HepG2 (cell line): ENCODE data around the gene TCERG1L. TPM values are rescaled to one million over a fixed set of nuclear protein-coding genes. Genes with fewer than 3 reads are reported as not detected.

Source experiments
- ATAC-seq: fragments of 200-7000 bp; cut with Tn5 transposase; 3 replicates; pipeline ENCODE4 v1.9.1; 2020; ENCODE audit warnings: mild to moderate bottlenecking, moderate library complexity
- BruUV-seq: library from RNA; stranded (reverse); fragments of 400-500 nt; replicated peaks from 2 replicates; lab custom pipeline; 2021; lab: Mats Ljungman, UMichigan
- CTCF ChIA-PET: fragments of 300-600 bp; formaldehyde crosslinking; extraction: SDS; loops from one replicate; lab custom pipeline; 2021; ENCODE audit warnings: low total read pairs, inconsistent platforms, low intra/inter-chr PET ratio; lab: Yijun Ruan, JAX
- POLR2A ChIA-PET: fragments of 350-600 bp; sonication (Branson Sonifier 250); formaldehyde crosslinking; loops from one replicate; lab custom pipeline; 2020; ENCODE audit warnings: antibody characterized with exemption, inconsistent platforms; lab: Yijun Ruan, JAX
- DNase-seq: peaks from one replicate; pipeline ENCODE4 v3.0.0-alpha.2; 2015; ENCODE audit warnings: low spot score
- FAIRE-seq: peaks from 3 replicates; lab custom pipeline; 2011; peaks lifted over from hg19 to GRCh38; lab: Jason Lieb, UNC
- H2AFZ ChIP-seq: one replicate; pipeline ENCODE4 v1.6.1; 2011; ENCODE audit warnings: low read length, inconsistent platforms
- H3K27ac ChIP-seq: fragments of 300-600 bp; 3 replicates; pipeline ENCODE4 v1.8.0; 2011; ENCODE audit warnings: mixed run types, mild to moderate bottlenecking, mixed read lengths, low read length, inconsistent platforms; ENCODE audit not compliant: insufficient read depth; ENCODE audit errors: extremely low read length
- H3K27me3 ChIP-seq, 2 experiments: fragments of 200-600 bp in 1 of 2; 2 replicates in 1 of 2; 3 replicates in 1 of 2; pipeline versions ENCODE4 v1.6.0 to v1.8.0; 2011; ENCODE audit warnings: low read length in 2 of 2, mild to moderate bottlenecking in 2 of 2, moderate library complexity in 2 of 2, inconsistent platforms in 1 of 2; ENCODE audit not compliant: insufficient read depth in 2 of 2, control insufficient read depth in 1 of 2
- H3K36me3 ChIP-seq, 2 experiments: fragments of 200-600 bp in 1 of 2; replicated peaks in 1 of 2; 2 replicates in 1 of 2; 3 replicates in 1 of 2; pipeline versions ENCODE4 v1.5.1 to v1.8.0; 2011; ENCODE audit warnings: low read length in 2 of 2, inconsistent platforms in 1 of 2; ENCODE audit not compliant: insufficient read depth in 2 of 2, control insufficient read depth in 1 of 2
- H3K4me1 ChIP-seq: 2 replicates; pipeline ENCODE4 v1.5.1; 2012; ENCODE audit warnings: low read length, inconsistent platforms; ENCODE audit not compliant: insufficient read depth
- H3K4me2 ChIP-seq: 2 replicates; pipeline ENCODE4 v1.6.0; 2011; ENCODE audit warnings: low read depth, low read length, inconsistent platforms
- H3K4me3 ChIP-seq, 3 experiments: fragments of 200-600 bp in 1 of 3; sonication (generic), shearing (Covaris generic) in 1 of 3; replicated peaks in 1 of 3; 2 replicates each; pipeline ENCODE4 v1.5.1; 2011 to 2016; ENCODE audit warnings: low read length in 3 of 3, inconsistent platforms in 2 of 3, low read depth in 2 of 3, mild to moderate bottlenecking in 2 of 3, control low read depth in 1 of 3, mixed read lengths in 1 of 3; ENCODE audit not compliant: insufficient read depth in 1 of 3
- H3K79me2 ChIP-seq: one replicate; pipeline ENCODE4 v1.6.1; 2011; ENCODE audit warnings: low read length, inconsistent platforms; ENCODE audit not compliant: insufficient read depth
- H3K9ac ChIP-seq: 2 replicates; pipeline ENCODE4 v1.6.0; 2011; ENCODE audit warnings: mild to moderate bottlenecking, low read depth, low read length, inconsistent platforms; ENCODE audit not compliant: insufficient read depth
- H3K9me3 ChIP-seq: 2 replicates; pipeline ENCODE4 v1.5.1; 2012; ENCODE audit warnings: mild to moderate bottlenecking, low read length
- H4K20me1 ChIP-seq: 2 replicates; pipeline ENCODE4 v1.6.0; 2011; ENCODE audit warnings: inconsistent platforms, mild to moderate bottlenecking, low read length, moderate library complexity; ENCODE audit not compliant: insufficient read depth
- AHR ChIP-seq: IDR thresholded peaks from 2 replicates; pipeline ENCODE4 v1.6.1; 2018; ENCODE audit warnings: missing genetic modification reagents, missing compliant biosample characterization
- HMG20A ChIP-seq: IDR thresholded peaks from 2 replicates; pipeline ENCODE4 v1.6.1; 2016; ENCODE audit warnings: borderline replicate concordance
- KLF9 ChIP-seq: IDR thresholded peaks from 2 replicates; pipeline ENCODE4 v1.6.1; 2016; ENCODE audit warnings: low read depth
- NBN ChIP-seq: fragments of 450-650 bp; conservative IDR thresholded peaks from 2 replicates; pipeline ENCODE4 v1.6.1; 2017
- NFE2L2 ChIP-seq: fragments of 150-350 bp; IDR thresholded peaks from 2 replicates; pipeline ENCODE4 v1.6.1; 2014; ENCODE audit warnings: low read length
- NPAS2 ChIP-seq: sonication (generic); formaldehyde crosslinking; IDR thresholded peaks from 2 replicates; pipeline ENCODE4 v1.8.0; 2022; ENCODE audit warnings: mild to moderate bottlenecking, missing genetic modification reagents, borderline replicate concordance
- NR2F2 ChIP-seq: IDR thresholded peaks from 2 replicates; pipeline ENCODE4 v1.6.1; 2012; ENCODE audit warnings: low read depth, inconsistent platforms, borderline replicate concordance
- ZNF136 ChIP-seq: sonication (generic); formaldehyde crosslinking; IDR thresholded peaks from 2 replicates; pipeline ENCODE4 v1.8.1; 2022; ENCODE audit warnings: low read depth, mild to moderate bottlenecking, moderate library complexity, missing genetic modification reagents
- ZNF414 ChIP-seq: sonication (generic); formaldehyde crosslinking; IDR thresholded peaks from 2 replicates; pipeline ENCODE4 v1.5.0; 2020; ENCODE audit warnings: missing genetic modification reagents
- ZNF547 ChIP-seq: sonication (generic); formaldehyde crosslinking; IDR thresholded peaks from 2 replicates; pipeline ENCODE4 v1.5.1; 2020; ENCODE audit warnings: mild to moderate bottlenecking, missing genetic modification reagents
- ZNF556 ChIP-seq: sonication (generic); formaldehyde crosslinking; IDR thresholded peaks from 2 replicates; pipeline ENCODE4 v1.4.0; 2020; ENCODE audit warnings: mild to moderate bottlenecking, missing genetic modification reagents, borderline replicate concordance
- ZNF672 ChIP-seq: sonication (generic); formaldehyde crosslinking; IDR thresholded peaks from 2 replicates; pipeline ENCODE4 v1.8.1; 2022; ENCODE audit warnings: missing genetic modification reagents
- ZNF772 ChIP-seq: sonication (generic); formaldehyde crosslinking; IDR thresholded peaks from 2 replicates; pipeline ENCODE4 v1.5.0; 2020; ENCODE audit warnings: mild to moderate bottlenecking, missing genetic modification reagents
- ZNF841 ChIP-seq: sonication (generic); formaldehyde crosslinking; IDR thresholded peaks from 2 replicates; pipeline ENCODE4 v1.8.1; 2023; ENCODE audit warnings: missing genetic modification reagents, borderline replicate concordance
- WGBS: methylation state at CpG from one replicate; pipeline ENCODE4 v1.1.6; 2017; ENCODE audit warnings: low lambda C conversion rate; 5-methylcytosine and 5-hydroxymethylcytosine counted together
- in situ Hi-C: cut with HindIII; loops from 2 replicates; pipeline ENCODE4 v1.10.0; 2017; ENCODE audit warnings: low pct_unique_long_range_greater_than_20kb; ENCODE audit not compliant: extremely low pct_ligation_motif_present
- intact Hi-C: fragments of 100-400 bp; cut with micrococcal nuclease; formaldehyde crosslinking; loops from one replicate; pipeline ENCODE4 v1.10.0; 2022; ENCODE audit not compliant: unreplicated experiment
- polyA plus RNA-seq, 8 experiments: library from polyadenylated mRNA; depleted of rRNA in 3 of 8; stranded (reverse) in 7 of 8; unstranded in 1 of 8; fragments of >200 nt; fragmentation: Illumina TruSeq in 4 of 8; extraction: Trizol in 4 of 8; gene quantifications; 2 replicates each; pipeline versions ENCODE4 v1.2.1 to v1.2.3, GENCODE V29; 2011 to 2016; ENCODE audit warnings: low read depth in 4 of 8, missing spikeins in 1 of 8, mixed read lengths in 1 of 8; ENCODE audit not compliant: insufficient read depth in 1 of 8
- total RNA-seq, 5 experiments: library from RNA; depleted of rRNA; stranded (reverse); fragments of >200 nt; fragmentation: Illumina TruSeq; extraction: Trizol; gene quantifications; 2 replicates each; pipeline ENCODE4 v1.2.3, GENCODE V29; 2016; ENCODE audit warnings: low read depth in 1 of 5
- TF ChIP-seq, protein P1 (sequence below): sonication (generic); formaldehyde crosslinking; conservative IDR thresholded peaks from 2 replicates; pipeline ENCODE4 v1.5.0; 2020; ENCODE audit warnings: missing genetic modification reagents

The TCERG1L gene
- total and polyA plus RNA-seq, 2 of the 13 experiments (the other 11 are each of a cell fraction or from before 2014, with no cell fraction given): not detected

DNA sequence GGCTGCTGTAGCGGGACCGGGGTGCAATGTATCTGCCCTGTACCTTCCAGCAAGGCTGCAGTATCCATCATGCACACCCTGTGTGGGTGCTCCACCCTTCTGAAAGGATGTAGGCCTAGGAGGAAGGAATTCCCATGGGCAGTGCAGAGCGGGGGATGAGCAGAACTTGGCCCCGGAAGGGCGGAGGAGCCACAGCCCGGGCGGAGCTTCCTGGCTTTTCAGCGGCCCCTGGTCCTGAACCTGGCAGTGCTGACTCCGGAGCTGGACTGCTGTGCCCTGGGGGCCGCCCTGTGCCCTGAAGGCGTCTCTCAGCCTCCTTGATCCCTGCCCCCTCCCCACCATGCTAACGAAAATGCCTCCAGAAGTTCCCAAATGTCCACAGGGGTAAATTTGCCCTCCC lies 175.8 kb downstream of the TCERG1L start:
- WGBS: no CpG with 5 or more reads among the region's 12 CpGs
- no peak for ATAC-seq
- no TSS peak for BruUV-seq
- in situ Hi-C loops: no loop called here
- ChIA-PET POLR2A (no interaction called here), CTCF (no interaction called here)
- Histone ChIP-seq H3K36me3 (no peaks in the 10 kb centered on the region), H3K9me3 (no peaks in the 10 kb centered on the region), H3K4me1 (no peaks in the 10 kb centered on the region), H3K27ac (no peak overlapping the region), H3K4me2 (no peak overlapping the region), H3K27me3 (peaks cover 5 to 54% of the 10 kb centered on the region in 2 experiments; a peak in 4 of 5 replicates), H3K9ac (no peak overlapping the region), H3K79me2 (no peaks in the 10 kb centered on the region), H3K4me3 (no peak overlapping the region), H4K20me1 (no peaks in the 10 kb centered on the region), H2AFZ (no peak overlapping the region)
- TF ChIP-seq ZNF414 (CRISPR knock-in tag) (no peak), ZNF672 (CRISPR knock-in tag) (no peak), NBN (no peak), ZNF547 (CRISPR knock-in tag) (no peak), NFE2L2 (no peak), ZNF556 (CRISPR knock-in tag) (no peak), KLF9 (no peak), NR2F2 (no peak), ZNF841 (no peak), NPAS2 (CRISPR knock-in tag) (no peak), HMG20A (CRISPR knock-in tag) (no peak), ZNF136 (CRISPR knock-in tag) (no peak), ZNF772 (CRISPR knock-in tag) (no peak), AHR (CRISPR knock-in tag) (no peak)
- TF ChIP-seq, protein P1, sequence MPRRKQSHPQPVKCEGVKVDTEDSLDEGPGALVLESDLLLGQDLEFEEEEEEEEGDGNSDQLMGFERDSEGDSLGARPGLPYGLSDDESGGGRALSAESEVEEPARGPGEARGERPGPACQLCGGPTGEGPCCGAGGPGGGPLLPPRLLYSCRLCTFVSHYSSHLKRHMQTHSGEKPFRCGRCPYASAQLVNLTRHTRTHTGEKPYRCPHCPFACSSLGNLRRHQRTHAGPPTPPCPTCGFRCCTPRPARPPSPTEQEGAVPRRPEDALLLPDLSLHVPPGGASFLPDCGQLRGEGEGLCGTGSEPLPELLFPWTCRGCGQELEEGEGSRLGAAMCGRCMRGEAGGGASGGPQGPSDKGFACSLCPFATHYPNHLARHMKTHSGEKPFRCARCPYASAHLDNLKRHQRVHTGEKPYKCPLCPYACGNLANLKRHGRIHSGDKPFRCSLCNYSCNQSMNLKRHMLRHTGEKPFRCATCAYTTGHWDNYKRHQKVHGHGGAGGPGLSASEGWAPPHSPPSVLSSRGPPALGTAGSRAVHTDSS (CRISPR knock-in tag): no peak
- no peak for DNase-seq
- intact Hi-C loops: no loop called here
- FAIRE-seq: no peak
